HG02973 (cell line): ENCODE measurements around the gene LIMD2.
A peak's percentile ranks its signal among the peaks of the same experiment; 100 is the strongest.
"Not testable (repeated sequence)": the region's sequence is repeated elsewhere in the genome, so short reads cannot be mapped to it uniquely, and the experiment has no call there.

Source experiments
- ATAC-seq: cut with Tn5 transposase; IDR thresholded peaks from one replicate; pipeline ENCODE4 v1.9.1; 2021; ENCODE audit warnings: moderate library complexity; ENCODE audit not compliant: unreplicated experiment

The LIMD2 gene

DNA sequence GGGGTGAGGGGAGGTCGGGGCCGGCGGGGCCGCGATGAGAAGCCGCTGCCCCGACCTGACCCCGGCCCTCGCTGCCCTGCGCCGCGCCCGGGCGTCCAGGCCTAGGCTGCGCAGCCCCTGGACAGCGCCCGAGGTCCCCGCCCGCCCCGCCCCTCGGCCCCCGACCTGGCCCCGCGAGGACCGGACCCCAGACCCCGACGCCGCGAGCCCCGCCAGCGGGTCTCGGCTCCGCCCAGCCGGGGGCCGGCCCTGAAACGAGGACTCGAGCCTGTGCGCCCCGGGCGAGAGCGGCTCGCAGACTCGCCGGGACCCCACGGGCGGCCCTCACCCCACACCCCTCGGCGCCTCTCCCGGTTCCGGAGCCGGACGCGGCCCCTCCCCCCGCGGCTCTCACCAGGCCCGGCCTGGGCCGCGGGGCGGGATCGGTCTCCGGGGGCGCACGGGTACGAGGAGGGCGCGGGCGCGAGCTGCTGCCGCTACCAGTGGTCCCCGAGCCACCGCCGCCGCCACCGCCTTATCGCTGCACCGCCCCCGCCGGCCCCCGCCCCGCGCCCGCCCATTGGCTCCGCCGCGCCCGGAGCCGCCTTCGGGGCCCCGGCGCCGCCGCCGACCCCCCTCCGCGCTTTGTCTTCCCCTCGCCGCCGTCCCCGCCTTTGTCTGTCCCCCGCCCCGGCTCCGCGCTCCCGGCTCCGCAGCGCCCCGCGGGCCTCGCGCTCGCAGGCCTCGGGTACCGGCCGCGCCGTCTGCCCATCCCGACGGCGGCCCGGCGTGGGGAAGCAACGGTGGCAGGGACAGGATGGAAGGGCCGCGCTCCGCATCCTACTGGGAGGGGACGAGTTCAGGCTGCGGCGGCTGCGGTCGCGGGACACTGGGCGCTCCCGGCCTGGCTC is at the start of gene LIMD2:
LIMD2 (minus strand) TSS at position 488 of the 890 bp plus-strand sequence. CDS start 827 bp downstream, outside the sequence.
- no peak for ATAC-seq

DNA sequence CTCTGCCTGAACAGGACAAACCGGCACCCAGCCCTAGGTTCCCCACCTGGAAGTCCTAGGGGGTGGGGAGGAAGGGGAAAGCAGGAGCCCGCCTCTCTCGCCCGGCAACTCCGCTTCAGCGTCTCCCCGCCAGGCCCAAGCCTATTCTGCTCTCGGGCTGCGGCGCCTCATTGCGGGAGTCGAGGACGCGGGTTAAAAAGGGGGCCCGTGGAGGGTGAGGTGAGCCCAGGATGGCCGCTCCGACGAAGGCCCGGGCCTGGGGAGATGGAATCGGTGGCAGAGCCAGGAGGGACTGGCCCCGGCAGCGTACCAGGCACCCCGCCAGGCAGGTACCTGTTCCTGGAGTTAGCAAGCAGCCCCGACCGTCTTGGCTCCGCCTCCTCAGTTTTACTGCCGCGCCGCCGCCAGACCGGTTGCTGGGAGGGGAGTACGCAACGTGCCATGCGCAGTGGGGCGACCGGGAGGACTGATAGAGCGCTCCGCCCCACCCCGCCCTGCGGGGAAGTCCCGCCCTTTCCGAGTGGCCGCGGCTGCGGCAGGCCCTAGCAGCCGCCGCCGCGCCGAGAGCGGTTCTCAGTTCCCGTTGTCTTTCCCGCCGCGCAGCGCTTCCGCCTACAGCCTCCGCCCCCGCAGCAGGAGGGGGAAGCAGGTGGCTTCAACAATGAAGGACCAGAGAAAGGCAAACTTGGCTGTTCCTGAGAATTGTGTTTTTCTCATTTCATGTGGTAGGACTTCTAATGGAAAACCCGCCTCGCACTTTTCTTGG is 41.7 kb upstream of the LIMD2 start, which contains the start of gene STRADA:
STRADA (minus strand) TSS at position 392 of the 766 bp plus-strand sequence. CDS start 13,430 bp downstream, outside the sequence.
- peak; percentile 82 for ATAC-seq

DNA sequence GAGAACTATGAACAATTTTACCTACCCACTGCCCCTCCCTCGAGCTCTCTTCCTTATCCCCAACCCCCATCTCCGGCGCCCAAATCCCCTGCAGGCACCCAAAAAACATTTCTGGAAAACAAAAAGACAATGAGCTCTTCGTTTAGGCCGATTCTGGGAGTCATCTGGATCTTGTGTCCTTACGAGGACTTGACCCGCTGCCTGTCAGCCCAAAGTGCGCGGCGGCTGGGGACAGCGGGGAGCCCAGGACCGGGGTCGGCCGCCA is 41.1 kb upstream of the LIMD2 start:
- peak; percentile 27 for ATAC-seq

DNA sequence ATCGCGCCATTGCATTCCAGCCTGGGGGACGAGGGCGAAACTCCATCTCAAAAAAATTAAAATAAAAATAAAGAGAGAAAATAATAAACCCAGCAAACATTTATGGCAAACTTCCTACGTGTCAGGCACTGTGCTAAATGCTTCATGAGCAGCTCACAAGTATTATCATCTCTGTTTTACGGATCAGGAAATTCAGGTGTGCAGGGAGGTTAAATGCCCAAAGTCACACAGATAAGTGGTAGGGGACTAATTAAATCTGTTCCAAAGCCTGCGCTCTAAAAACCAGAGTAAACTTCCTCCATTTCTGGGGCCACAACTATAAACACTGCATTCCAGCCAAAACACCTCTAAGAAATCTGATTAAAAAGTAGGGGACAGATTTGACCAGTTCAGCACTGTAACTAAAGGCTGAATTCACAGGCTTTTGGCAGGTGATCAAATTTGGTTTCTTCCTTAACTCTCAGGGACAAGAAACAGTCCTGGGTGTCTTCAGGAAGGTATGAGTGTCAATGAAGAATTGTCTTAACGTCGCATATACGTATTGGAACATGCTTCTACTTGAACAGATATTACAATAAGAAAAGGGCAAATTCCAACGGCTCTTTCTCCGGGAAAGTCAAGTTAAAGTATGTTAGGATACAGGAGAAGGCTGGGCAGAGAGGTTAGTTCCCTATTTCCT is 40.7 kb upstream of the LIMD2 start:
- no peak for ATAC-seq

DNA sequence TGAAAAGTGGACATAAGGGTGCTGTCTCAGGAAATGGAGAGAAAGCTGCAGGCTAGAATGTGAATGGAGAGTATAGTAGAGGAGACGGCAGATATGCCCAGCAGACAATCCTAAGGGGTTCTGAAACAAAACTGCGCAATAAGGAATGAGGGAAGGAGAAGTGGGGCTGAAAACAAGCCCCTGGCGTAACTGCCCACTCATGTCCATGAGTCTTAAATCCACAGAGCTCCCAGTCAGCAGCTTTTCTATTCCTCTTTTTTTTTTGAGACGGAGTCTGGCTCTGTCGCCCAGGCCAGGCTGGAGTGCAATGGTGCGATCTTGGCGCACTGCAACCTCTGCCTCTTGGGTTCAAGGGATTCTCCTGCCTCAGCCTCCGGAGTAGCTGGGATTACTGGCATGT is 35.8 kb upstream of the LIMD2 start:
- no peak for ATAC-seq

DNA sequence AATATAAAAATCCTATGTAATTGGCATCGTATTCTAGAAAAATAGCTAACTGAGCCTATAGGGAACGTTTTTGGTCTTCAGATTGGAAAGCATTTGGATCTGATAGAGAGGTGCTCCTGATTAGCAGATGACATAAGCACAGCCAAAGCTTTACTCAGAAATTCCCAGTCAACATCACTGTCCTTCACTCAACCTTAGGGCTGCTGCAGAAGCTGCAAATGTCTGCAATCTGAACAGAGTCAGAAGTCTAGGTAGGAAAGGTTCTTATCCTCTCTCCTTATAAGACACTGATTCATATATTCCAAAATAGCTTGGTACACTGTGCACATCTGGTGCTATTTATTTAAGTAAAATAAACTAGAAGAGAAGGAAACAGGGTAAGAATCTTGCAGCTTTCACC is 22.5 kb upstream of the LIMD2 start:
- no peak for ATAC-seq

DNA sequence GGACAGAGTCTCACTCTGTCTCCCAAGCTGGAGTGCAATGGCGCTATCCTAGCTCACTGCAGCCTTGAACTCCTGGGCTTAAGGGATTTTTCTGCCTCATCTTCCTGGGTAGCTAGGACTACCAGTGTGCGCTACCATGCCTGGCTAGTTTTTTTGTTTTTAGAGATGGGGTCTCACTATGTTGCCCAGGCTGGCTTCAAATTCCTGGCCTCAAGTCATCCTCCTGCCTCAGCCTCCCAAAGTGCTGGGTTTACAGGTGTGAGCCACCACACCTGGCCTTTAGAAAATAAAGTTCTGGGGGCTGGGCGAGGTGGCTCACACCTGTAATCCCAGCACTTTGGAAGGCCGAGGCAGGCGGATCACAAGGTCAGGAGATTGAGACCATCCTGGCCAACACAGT is 20.3 kb upstream of the LIMD2 start:
- ATAC-seq = not testable (repeated sequence)

DNA sequence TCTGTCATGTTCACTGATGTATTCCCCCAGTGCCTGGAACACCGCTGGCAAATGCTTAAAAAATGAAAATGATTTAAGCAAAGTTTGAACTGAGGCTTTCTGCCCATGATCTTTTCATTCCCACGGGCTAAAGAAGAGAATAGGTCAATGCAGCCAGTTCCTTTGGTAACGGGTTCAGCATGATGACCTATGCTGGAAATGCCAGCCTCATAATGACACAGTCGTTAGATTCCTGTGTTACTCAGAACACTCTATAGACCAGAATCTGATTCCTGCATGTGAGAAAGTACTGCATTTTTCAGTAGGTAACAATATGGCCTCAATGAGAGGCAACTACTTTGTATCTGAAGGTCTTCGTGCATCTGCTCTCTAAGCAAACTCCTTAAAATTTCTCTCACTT is 19.1 kb upstream of the LIMD2 start:
- ATAC-seq = no peak

DNA sequence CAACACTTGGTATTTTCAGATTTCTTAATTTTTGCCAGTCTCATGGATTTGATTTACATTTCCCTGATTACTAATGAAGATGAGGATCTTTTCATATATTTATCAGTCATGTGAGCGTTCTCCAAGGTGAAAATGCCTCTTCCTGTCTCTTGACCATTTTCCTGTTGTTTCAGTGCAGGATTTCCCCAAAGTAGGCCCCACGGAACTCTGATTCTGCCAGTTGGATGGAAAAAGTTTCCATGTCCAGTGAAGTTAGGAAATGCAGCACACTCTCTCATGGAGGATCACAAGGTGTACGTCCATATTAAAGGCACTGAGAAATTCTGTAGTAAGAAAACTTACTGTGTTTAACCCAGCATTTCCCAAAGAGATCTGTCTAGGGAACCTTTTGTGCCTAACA is 16.5 kb upstream of the LIMD2 start:
- no peak for ATAC-seq

DNA sequence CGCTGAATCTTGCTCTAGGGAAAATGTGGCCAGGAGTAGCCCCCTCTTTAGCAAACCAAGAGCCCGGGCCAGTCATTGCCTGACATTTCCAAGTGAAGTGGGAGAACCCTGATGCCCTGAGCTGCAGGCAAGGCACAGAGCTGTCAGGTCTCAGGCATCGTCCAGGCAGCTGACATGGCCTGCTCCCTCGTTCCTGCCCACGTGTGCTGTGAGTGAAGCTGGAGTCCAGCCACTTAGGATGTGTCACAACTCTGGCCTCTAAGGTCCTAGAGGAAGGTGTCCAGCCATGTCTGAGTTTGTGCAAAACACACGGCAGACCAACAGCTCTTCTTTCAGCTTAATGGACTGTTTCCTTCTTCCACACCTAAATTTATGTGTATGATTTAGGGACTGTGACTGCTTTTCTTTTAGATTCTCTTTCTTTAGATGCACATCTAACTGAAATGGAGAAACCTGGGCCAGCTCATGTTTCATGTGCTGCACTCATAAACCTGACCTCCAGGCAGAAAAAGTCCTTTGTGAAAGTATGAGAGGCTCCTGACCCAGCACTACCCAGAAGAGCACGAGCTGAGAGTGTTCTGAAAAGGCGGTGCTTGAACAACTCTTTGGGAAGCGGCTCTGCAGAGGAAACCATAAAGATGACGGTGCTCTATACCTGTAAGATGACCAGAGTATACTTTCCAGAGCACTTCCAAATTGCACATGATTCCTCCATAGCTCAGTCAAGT is 14.8 kb upstream of the LIMD2 start:
- no peak for ATAC-seq

DNA sequence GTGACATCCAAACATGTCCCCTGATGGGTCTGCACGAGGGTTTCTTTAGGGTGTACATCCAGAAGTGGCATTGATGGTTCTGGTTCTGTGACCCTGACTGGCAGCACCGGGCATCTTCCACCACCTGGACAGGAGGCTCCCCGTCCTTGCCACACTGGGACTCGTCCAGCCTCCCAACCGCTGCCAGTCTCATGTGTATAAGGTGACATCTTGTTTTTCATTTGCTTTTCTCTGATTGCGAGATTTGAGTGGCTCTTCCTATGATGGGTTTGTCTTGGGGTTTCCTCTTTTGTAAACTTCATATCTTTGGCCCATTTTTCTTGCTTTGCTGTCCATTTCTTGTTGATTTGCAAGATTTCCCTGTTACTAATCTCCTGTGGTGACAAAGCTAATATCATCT is 9.2 kb upstream of the LIMD2 start:
- ATAC-seq = no peak

DNA sequence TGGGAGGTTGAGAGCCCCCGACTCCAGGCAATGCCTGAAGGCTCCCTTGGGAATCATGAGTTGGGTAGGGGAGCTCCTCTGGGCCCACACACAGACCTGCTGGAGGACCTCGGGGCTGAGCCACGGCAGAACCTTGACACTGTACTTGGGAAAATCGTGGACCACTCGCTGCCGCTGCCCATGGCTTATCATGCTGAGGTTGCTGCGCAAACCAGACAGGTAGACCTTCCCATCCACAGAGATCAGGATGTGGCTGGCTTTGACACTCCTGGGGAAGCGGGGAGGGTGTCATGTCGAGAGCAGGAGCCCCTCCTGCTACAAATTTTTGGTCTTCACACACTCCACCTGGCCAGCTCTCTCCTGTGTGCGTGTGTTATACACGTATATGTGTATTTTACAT is 7.2 kb upstream of the LIMD2 start:
- no peak for ATAC-seq

DNA sequence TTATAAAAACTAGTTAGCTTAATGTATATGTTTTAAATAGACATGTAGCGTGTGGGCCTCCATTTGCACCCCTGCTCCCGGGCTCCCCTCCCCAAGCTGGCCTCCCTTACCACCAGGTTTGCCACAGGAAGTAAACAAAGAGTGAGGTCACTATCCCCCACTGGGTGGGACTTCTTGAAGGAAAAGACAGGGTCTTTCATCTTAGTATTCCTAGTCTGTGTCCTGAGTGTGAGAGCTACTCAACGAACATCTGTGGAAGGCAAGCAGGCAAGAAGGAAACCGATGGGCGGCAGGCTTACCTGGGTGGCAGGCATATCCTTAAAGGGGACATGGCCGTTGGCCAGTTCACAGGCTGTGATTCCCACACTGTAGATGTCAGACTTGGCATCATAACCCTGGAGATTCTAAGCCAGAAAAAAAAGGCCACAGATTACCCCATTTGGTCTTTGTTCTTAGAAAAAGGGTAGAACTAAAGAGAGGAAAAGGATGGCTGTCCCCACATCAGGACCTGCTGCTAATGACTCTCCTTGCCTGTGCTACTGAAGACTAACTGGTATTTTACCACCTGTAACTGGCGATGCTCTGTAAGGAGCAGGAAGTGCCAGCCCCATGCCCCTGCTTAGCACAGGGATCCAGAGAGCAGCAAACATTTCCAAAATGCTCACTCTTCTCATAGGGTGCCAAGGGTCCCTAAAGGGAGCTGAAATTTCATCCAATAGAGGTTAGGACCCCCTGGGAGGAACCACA is 6.6 kb upstream of the LIMD2 start:
- ATAC-seq = no peak

DNA sequence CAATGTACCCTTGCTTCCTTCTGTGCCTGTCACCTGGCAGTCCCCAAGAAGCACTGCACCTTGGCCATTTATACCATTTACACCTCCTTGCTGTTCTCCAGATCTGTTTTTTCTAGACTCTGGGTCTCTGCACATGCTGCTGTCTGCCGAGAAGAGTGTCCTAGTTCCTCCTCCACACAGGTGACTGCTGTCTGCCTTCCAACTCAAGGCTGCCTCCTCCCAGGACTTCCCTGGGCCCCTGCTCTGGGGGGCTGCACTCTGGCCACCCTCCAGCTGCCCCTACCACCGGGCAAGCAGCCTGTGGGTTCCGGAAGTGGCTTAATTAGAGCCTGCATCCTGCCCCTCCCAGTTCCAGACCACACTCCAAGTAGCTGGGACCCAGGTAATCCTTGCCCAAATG is 5.7 kb upstream of the LIMD2 start:
- no peak for ATAC-seq

DNA sequence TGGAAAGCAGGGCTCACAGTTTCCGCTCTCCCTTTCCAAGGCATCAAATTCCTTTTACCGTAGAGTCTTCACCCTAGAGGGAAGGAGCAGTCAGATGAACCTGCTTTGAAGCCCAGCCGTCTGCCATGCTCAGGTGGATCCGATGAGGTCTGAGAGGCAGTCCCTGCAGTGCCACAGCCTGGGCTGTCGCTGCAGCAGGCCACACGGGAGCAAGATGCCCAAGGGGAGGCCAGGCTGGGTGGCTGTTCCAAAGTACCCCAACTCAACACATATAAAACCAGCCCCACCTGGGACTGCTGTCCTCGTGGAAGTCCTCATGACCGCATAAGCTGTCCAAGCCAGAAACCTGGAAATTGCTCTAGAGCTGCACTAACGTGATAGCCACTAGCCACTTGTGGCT is 4.9 kb upstream of the LIMD2 start:
- ATAC-seq = no peak

DNA sequence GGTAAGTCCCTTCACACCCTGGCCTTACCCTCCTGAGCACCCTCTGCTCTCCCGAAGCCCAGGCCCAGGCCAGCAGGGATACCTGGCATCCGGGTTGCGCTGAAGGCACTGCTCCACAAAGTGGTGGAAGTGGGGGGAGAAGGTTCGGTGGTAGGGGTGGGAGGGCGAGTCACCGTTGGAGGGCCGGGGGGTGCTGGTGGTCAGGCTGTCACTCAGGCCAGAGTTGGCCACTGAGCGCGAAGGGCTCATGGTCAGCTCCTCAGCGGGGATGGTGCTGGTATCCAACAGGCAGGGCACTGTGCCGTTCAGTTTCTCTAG is 4.3 kb upstream of the LIMD2 start:
- ATAC-seq = no peak

DNA sequence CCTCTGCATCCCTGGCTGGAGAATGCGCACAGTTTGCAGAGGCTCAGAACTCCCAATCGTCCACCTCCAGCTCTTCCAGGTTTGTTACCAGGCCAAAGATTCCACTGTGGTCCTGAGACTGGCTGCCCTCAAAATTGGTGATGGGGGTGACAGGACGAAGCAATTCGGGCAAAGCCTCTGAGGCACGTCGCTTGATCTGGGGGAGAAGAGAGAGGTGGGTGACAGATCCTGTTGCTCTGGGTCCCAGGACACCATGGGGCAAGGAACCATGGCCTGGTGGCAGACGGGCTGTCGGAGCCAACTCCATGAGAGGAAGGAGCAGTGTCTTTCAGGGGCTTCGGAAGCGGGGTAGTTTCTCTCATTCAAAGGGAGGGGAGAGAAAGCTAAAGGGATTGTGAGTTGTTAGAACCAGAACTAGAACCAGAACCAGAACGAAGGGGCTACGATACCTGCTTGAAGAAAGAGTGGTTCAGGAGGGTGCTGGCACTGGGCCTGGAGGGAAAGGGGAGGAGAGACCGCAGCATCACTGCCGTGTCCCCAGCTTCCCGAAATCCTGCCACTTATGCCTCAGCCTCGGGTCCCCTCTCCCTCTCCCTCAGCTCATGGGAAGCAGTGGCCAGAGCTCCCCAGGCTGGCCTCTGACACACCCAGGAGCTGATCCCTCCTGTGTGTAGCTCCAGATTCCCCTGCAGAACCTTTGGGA is 3.8 kb upstream of the LIMD2 start:
- no peak for ATAC-seq

DNA sequence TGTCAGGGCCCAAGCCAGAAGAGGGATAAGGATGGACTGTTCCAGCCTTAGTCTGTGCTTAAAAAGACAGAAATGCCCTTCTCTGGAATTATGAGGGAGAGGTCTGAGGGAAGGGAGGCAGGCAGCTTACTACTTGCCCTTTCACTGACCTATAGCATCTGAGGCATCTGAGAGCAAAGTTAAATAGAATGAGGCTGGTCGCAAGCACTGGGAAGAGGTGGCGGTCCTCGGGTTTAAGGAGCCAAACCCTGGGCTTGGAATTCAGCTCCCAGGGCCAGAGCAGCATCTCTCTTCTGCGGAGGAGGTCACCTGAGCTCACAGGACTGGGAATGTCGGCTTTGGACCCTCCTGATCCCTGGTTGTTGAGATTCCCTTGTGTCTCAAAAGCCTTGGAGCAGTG is 3.1 kb upstream of the LIMD2 start:
- ATAC-seq = no peak

DNA sequence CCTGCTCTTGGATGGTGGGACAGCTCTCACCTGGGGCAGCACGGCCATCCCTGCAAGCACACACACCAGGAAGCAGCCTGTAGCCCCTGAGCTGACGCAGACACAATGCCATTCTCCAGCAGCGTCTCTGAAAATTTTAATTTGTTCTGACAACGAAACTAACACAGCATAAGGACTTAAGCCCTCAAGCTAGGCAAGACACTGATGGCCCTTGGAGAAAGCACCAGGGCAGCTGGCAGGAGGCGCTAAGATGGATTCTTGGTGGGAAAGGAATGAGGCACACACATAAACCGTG is 2.7 kb upstream of the LIMD2 start:
- ATAC-seq = no peak
